GM10266 (cell line): ENCODE results near the gene KIT.

ENCODE experiments used
- DNase-seq: peaks from one replicate; pipeline ENCODE4 v3.0.0; 2012; ENCODE audit errors: extremely low spot score
- TF ChIP-seq, protein P1 (sequence below): IDR thresholded peaks from 2 replicates; pipeline ENCODE4 v1.5.1; 2012; ENCODE audit warnings: mild to moderate bottlenecking, low read depth; ENCODE audit not compliant: control insufficient read depth, insufficient read depth; ENCODE audit errors: missing control alignments

The KIT gene

DNA sequence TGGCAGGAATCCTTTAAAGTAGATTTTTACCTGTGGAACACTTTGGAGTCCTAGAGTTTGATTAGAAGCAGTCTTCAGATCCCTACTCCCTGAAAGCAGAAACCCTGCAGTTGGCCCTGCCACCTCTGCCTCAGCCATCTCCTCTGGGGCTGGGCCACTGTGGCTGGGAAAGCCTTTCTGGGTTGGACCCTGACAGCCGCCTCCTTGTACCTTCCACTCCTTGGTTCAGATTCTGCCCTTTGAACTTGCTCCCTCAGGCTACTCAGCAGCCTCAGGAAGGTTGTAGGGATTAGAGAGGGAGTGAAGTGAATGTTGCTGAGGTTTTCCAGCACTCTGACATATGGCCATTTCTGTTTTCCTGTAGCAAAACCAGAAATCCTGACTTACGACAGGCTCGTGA, 65.5 kb downstream of the KIT start:
- TF ChIP-seq, protein P1, sequence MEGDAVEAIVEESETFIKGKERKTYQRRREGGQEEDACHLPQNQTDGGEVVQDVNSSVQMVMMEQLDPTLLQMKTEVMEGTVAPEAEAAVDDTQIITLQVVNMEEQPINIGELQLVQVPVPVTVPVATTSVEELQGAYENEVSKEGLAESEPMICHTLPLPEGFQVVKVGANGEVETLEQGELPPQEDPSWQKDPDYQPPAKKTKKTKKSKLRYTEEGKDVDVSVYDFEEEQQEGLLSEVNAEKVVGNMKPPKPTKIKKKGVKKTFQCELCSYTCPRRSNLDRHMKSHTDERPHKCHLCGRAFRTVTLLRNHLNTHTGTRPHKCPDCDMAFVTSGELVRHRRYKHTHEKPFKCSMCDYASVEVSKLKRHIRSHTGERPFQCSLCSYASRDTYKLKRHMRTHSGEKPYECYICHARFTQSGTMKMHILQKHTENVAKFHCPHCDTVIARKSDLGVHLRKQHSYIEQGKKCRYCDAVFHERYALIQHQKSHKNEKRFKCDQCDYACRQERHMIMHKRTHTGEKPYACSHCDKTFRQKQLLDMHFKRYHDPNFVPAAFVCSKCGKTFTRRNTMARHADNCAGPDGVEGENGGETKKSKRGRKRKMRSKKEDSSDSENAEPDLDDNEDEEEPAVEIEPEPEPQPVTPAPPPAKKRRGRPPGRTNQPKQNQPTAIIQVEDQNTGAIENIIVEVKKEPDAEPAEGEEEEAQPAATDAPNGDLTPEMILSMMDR, result no peak
- DNase-seq, result no peak

DNA sequence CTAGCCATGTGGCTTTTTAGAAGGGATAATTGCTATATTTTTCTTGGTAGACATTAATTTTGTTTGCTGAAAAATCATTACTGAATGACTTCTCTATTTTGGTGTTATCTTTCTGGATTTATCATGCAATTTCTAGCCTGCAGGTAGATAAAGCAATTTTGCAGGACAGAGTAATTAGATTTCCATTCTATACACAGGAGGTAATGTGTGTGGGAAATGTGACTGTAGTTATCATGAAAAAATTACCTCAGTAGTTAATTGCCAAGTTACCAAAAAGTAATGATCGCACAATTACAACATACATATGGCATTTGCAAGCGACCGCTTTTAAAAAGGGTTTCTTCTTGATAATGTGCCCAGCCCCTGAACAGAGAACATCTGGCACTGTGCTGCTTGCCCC, 66.1 kb downstream of the KIT start:
- TF ChIP-seq, protein P1, result no peak

DNA sequence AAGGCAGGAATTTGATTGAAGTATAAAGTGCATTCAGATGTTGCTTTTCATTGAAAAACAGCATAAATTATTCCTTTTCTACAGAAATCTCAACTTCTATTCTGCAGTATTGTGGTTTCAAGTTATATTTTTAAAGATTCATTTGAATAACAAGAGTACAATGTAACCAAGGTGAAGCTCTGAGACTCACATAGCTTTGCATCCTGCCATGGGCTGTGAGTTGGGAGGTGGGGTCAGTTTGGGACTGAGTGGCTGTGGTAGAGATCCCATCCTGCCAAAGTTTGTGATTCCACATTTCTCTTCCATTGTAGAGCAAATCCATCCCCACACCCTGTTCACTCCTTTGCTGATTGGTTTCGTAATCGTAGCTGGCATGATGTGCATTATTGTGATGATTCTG, 69.2 kb downstream of the KIT start:
- DNase-seq, result no peak
- TF ChIP-seq, protein P1, result no peak

More for the DNA sequence above, 66.1 kb downstream of the KIT start:
- no peak for DNase-seq

DNA sequence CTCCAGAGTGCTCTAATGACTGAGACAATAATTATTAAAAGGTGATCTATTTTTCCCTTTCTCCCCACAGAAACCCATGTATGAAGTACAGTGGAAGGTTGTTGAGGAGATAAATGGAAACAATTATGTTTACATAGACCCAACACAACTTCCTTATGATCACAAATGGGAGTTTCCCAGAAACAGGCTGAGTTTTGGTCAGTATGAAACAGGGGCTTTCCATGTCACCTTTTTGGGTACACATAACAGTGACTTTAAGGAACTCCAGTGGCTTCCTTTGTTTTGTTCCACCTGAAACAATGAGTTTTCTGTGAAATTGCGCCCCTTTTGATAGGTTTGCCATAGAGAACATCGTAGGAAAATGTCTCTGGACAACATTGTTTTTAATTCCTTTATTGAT, 69.6 kb downstream of the KIT start:
- no peak for DNase-seq
- TF ChIP-seq, protein P1, result no peak

DNA sequence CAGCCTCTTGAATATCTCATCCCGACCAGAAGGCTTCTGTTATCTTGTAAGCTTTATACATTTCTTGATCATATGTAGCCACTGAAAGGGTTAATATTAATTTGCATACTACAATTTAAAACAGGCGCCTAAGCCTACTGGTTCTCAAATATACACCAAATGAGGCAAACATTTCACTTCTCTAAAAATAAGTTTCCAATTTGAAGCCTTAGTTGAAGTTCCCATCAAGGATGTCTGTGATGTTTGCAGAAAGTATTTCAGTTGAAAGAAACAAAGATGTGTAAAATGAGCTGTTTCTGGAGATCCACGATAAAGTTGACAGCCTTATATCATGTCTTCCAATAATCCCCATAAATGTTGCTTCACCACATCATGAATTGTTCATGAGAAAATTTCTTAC, 70.6 kb downstream of the KIT start:
- TF ChIP-seq, protein P1, result no peak

DNA sequence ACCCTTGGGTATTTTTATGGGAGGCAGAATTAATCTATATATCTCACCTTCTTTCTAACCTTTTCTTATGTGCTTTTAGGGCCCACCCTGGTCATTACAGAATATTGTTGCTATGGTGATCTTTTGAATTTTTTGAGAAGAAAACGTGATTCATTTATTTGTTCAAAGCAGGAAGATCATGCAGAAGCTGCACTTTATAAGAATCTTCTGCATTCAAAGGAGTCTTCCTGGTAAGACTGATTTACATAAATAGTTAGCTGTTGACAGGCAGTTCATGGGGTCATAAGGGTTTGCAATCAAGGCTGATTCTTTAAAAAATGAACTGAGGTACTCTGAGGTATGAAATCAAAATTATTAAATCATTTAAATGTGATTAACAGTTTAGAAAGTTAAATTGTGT, 71.5 kb downstream of the KIT start:
- DNase-seq, result no peak
- TF ChIP-seq, protein P1, result no peak

More for the DNA sequence above, 70.6 kb downstream of the KIT start:
- DNase-seq, result no peak

DNA sequence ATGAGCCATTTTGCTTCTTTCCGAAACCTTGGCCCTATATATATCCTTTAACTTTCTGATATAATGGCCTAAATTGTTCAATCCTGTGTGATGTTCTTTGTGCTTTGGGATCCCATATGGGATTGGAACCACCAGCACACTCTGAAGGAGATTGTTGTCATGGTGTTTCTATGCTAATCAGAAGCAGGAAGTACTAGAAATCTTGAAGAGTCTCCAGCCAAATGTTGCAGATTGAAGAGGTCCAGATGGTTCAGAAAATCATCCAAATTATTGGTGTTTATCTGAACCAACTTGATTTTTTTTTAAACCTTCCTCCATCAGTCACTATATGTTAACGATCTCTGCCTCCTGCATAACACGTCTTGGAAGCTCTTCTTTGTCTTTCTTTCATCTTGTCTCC, 72.8 kb downstream of the KIT start:
- TF ChIP-seq, protein P1, result no peak
- no peak for DNase-seq
